Cardiac muscle cell (in vitro differentiated cells and primary cell): ENCODE results near the gene THBD. TPM values are rescaled to one million over a fixed set of nuclear protein-coding genes. Genes with fewer than 3 reads are reported as not detected.

Experiments
- DNase-seq, 2 donors: peaks; one replicate each; pipeline versions ENCODE4 v3.0.0 to v3.0.0-alpha.2; 2010 to 2017; ENCODE audit warnings: low read depth in 1 of 2, low spot score in 1 of 2
- H3K27ac ChIP-seq: fragments of 200-600 bp; sonication (generic); 2 replicates; pipeline ENCODE4 v1.5.1; 2016
- H3K27me3 ChIP-seq: fragments of 200-600 bp; sonication (generic); 2 replicates; pipeline ENCODE4 v1.6.0; 2016; ENCODE audit warnings: control low read depth
- H3K36me3 ChIP-seq: fragments of 200-600 bp; sonication (generic); 2 replicates; pipeline ENCODE4 v1.5.1; 2016; ENCODE audit warnings: control low read depth
- H3K4me1 ChIP-seq: fragments of 200-600 bp; sonication (generic); 2 replicates; pipeline ENCODE4 v1.8.1; 2017; ENCODE audit warnings: low read depth, mild to moderate bottlenecking, mixed run types
- H3K4me3 ChIP-seq: fragments of 200-600 bp; sonication (generic); 2 replicates; pipeline ENCODE4 v1.5.1; 2016; ENCODE audit warnings: mild to moderate bottlenecking
- H3K9me3 ChIP-seq: fragments of 200-600 bp; sonication (generic); 2 replicates; pipeline ENCODE4 v1.5.1; 2017; ENCODE audit warnings: low read depth, mild to moderate bottlenecking, control low read depth
- polyA plus RNA-seq: library from polyadenylated mRNA; unstranded; fragments of >200 nt; fragmentation: Nextera tagmentation; extraction: Ambion mirVana; gene quantifications from 2 replicates; pipeline ENCODE4 v1.2.1, GENCODE V29; 2016
- total RNA-seq: library from RNA; depleted of rRNA; stranded (reverse); fragments of >200 nt; gene quantifications from 2 replicates; pipeline ENCODE4 v1.2.3, GENCODE V29; 2016
- TF ChIP-seq, protein P1 (sequence below): IDR thresholded peaks from 2 replicates; pipeline ENCODE4 v1.5.1; 2012; ENCODE audit warnings: low read depth, mild to moderate bottlenecking, low read length

The THBD gene
- total and polyA plus RNA-seq, 2 experiments from 2014 or later, result 0.04 to 0.54 TPM

DNA sequence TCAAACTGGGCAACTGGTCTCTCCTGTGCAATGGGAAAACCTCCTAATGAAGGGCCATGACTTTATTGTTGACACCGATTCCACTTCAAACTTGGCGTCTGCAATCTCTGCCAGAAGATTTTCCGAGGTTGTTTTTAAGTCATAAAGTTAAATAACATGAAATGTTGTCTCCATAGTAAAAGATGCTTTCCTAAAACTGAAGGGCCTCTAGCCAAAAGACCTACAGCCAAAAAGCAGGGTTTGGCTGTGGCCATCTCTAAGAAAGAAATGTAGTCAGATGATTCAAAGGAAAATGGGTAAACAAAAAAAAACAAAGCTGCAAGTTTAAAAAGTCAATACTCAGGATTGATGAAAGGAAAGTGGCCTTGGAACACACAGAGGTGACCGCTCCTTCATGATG lies 22.5 kb upstream of the THBD start:
- no peak overlapping the region for H3K27ac ChIP-seq
- no peaks in the 10 kb centered on the region for H3K9me3 ChIP-seq
- no peaks in the 10 kb centered on the region for H3K36me3 ChIP-seq
- TF ChIP-seq, protein P1, sequence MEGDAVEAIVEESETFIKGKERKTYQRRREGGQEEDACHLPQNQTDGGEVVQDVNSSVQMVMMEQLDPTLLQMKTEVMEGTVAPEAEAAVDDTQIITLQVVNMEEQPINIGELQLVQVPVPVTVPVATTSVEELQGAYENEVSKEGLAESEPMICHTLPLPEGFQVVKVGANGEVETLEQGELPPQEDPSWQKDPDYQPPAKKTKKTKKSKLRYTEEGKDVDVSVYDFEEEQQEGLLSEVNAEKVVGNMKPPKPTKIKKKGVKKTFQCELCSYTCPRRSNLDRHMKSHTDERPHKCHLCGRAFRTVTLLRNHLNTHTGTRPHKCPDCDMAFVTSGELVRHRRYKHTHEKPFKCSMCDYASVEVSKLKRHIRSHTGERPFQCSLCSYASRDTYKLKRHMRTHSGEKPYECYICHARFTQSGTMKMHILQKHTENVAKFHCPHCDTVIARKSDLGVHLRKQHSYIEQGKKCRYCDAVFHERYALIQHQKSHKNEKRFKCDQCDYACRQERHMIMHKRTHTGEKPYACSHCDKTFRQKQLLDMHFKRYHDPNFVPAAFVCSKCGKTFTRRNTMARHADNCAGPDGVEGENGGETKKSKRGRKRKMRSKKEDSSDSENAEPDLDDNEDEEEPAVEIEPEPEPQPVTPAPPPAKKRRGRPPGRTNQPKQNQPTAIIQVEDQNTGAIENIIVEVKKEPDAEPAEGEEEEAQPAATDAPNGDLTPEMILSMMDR, result no peak
- no peaks in the 10 kb centered on the region for H3K27me3 ChIP-seq
- no peak overlapping the region for H3K4me3 ChIP-seq
- no peaks in the 10 kb centered on the region for H3K4me1 ChIP-seq
- no peak for DNase-seq

DNA sequence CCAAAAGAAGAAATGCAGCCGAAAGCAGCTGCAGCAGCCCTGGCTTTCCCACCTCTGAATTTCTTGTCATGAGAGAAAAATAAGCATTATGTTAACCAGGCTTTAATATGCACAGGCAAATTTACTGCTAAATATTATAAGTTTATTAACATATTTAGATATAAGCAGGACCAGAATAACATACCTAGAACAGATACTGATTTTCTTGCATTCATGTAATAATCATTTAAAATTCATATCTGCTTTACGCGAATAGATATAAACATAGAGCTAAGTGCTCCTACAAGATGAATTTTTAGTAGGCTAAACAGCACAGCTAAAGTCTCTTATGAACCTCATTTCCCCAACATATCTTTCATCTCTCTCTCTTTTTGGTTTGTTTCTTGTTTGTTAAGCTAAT lies 21.9 kb upstream of the THBD start:
- Histone ChIP-seq H3K27me3 (no peaks in the 10 kb centered on the region), H3K9me3 (no peaks in the 10 kb centered on the region), H3K36me3 (no peaks in the 10 kb centered on the region), H3K4me1 (no peaks in the 10 kb centered on the region), H3K4me3 (no peak overlapping the region), H3K27ac (no peak overlapping the region)
- no peak for DNase-seq
- TF ChIP-seq, protein P1, result no peak

DNA sequence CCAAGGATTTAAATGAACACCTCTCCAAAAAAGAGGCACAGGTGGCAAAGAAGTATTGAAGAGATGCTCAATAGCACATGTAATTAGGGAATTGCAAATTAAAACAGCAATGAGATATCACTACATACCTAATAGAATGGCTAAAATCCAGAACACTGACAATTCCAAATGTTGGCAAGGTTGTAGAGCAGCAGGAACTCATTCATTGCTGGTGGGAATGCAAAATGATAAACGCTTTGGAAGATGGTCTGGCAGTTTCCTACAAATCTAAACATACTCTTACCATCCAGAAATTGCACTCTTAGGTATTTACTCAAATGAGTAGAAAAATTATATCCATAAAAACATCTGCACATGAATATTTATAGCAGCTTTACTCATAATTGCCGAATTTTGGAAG lies 19.6 kb upstream of the THBD start:
- Histone ChIP-seq H3K27me3 (no peaks in the 10 kb centered on the region), H3K27ac (no peak overlapping the region), H3K9me3 (no peaks in the 10 kb centered on the region), H3K4me1 (no peaks in the 10 kb centered on the region), H3K4me3 (no peak overlapping the region), H3K36me3 (no peaks in the 10 kb centered on the region)
- DNase-seq, result no peak
- TF ChIP-seq, protein P1, result no peak

DNA sequence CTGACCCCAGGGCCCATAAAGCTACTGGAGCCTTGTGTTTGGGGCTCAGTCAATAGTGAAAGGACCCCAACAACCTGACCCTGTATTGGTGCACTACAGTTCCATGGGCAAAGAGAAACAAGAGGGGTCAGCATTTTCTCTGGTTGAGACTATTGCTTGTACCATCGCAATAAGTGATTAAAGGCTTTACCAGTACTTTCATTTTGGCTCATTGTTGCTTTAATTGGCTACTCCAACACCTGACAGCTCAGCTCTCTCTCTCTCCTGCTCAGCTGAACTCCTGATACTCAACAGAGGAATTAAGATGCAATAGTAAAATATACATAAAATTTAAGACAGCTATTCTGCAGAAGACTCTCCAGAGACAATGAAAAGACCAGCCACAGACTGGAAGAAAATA lies 18.8 kb upstream of the THBD start:
- TF ChIP-seq, protein P1, result no peak
- H3K27me3 ChIP-seq, result no peaks in the 10 kb centered on the region
- H3K4me1 ChIP-seq, result no peaks in the 10 kb centered on the region
- no peaks in the 10 kb centered on the region for H3K9me3 ChIP-seq
- DNase-seq, result no peak
- H3K27ac ChIP-seq, result no peak overlapping the region
- no peaks in the 10 kb centered on the region for H3K36me3 ChIP-seq
- no peak overlapping the region for H3K4me3 ChIP-seq

DNA sequence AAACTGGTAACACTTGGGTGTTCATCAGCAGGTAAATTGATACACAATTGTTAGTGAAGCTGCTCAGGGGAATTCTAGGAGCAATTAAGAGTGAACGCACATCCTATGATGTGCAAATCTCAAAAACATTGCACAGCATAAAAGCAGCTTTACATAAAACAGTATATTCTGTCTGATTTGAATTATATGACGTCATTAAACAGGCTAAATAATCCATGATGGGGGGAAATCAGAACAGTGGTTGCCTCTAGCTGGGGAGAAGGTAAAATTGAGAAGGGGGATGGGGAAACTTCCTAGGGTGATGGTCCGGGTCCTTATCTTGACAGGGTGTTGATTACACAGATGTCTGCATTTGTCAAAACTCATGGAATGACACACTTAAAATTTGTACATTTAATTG lies 17.3 kb upstream of the THBD start:
- no peak for DNase-seq
- TF ChIP-seq, protein P1, result no peak
- no peaks in the 10 kb centered on the region for H3K4me1 ChIP-seq
- H3K27ac ChIP-seq, result no peak overlapping the region
- no peak overlapping the region for H3K4me3 ChIP-seq
- H3K36me3 ChIP-seq, result no peaks in the 10 kb centered on the region
- H3K27me3 ChIP-seq, result no peaks in the 10 kb centered on the region
- no peaks in the 10 kb centered on the region for H3K9me3 ChIP-seq
